Measurements from ENCODE around the gene ECHDC3. TPM values are rescaled to one million over a fixed set of nuclear protein-coding genes. Genes with fewer than 3 reads are reported as not detected.

ECHDC3 gene
- total RNA-seq, 4 donors from 2014 or later: 47.5 to 92.8 (median 76.6) TPM

GRCh38 chr10:11719496-11720259, 22.5 kb upstream of the ECHDC3 start:
- 71% methylated on average over 13 of the region's 13 CpGs for WGBS
- Histone ChIP-seq H3K9me3 (no peaks in the 10 kb centered on the region), H3K27ac (no peak overlapping the region), H3K36me3 (no peaks in the 10 kb centered on the region), H3K4me3 (no peak overlapping the region), H3K4me1 (no peaks in the 10 kb centered on the region), H3K27me3 (no peaks in the 10 kb centered on the region)
- no peak for DNase-seq (ENCODE audit: low spot score in 2 of 2)
- no peak for TF ChIP-seq POLR2AphosphoS5 (IDR thresholded peaks at IDR 0.05)
- TF ChIP-seq POLR2A (IDR thresholded peaks at IDR 0.05): no peak
- no peak for TF ChIP-seq EP300 (IDR thresholded peaks at IDR 0.05)
- TF ChIP-seq CTCF (IDR thresholded peaks at IDR 0.05): no peak

DNA sequence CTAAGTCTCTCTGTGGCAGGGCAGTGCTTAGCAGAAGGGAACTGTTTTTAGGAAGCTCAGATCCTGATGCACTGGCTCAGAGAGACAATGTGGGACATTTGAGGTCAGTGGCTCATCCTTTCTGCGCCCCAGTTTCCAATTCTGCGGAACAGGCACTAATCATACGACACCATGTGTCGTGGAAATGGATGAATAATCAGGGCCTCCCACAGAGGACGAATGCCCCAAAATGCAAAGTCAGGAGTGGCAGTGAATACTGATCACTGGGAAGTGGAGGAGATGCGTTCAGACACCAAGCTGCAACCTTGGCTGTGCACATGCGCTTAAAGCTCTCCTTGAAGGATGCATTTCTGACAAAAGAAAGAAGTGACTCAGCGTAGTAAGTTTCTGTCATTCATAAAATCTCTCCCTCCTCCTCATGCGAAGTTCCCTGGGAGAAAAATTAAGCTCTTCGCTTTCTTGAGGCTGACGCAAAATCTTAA, 21.9 kb upstream of the ECHDC3 start:
- no peaks in the 10 kb centered on the region for H3K27me3 ChIP-seq
- no peaks in the 10 kb centered on the region for H3K4me1 ChIP-seq
- no peaks in the 10 kb centered on the region for H3K36me3 ChIP-seq
- H3K4me3 ChIP-seq: no peak overlapping the region
- no peak for DNase-seq (ENCODE audit: low spot score in 2 of 2)
- no peaks in the 10 kb centered on the region for H3K9me3 ChIP-seq
- WGBS: 87% methylated on average over 11 of the region's 11 CpGs
- TF ChIP-seq POLR2A (IDR thresholded peaks at IDR 0.05) (no peak), EP300 (IDR thresholded peaks at IDR 0.05) (no peak), POLR2AphosphoS5 (IDR thresholded peaks at IDR 0.05) (no peak), CTCF (IDR thresholded peaks at IDR 0.05) (no peak)
- no peak overlapping the region for H3K27ac ChIP-seq

- Histone ChIP-seq H3K36me3 (no peaks in the 10 kb centered on the region), H3K9me3 (no peaks in the 10 kb centered on the region), H3K4me3 (no peak overlapping the region), H3K4me1 (no peaks in the 10 kb centered on the region), H3K27ac (no peak overlapping the region), H3K27me3 (no peaks in the 10 kb centered on the region)
- 84% methylated on average over 3 of the region's 3 CpGs for WGBS
- TF ChIP-seq POLR2AphosphoS5 (IDR thresholded peaks at IDR 0.05) (no peak), POLR2A (IDR thresholded peaks at IDR 0.05) (no peak), CTCF (IDR thresholded peaks at IDR 0.05) (no peak), EP300 (IDR thresholded peaks at IDR 0.05) (no peak)
- DNase-seq (ENCODE audit: low spot score in 2 of 2): no peak
Measured at GRCh38 chr10:11721806-11722205, 20.4 kb upstream of the ECHDC3 start.

DNA sequence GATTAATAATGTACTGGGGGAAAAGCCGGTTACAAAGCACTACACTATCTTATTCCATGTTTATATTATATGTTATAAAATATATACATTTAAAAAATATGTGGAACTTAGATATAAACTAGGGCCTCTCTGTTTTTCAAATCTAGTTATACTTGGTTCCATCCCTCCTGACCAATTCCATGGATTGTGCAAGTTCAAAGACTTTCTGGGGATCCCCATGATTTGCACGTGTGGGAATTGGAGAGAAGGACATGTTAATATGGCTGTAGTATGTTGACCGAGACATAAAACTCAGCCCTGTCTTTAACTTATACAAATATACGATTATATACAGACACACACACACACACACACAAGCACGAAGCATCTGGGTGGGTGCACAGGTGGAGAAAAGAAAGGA, 18.8 kb upstream of the ECHDC3 start:
- no peaks in the 10 kb centered on the region for H3K36me3 ChIP-seq
- H3K4me1 ChIP-seq: no peaks in the 10 kb centered on the region
- no peak overlapping the region for H3K4me3 ChIP-seq
- 73% methylated on average over 5 of the region's 5 CpGs for WGBS
- DNase-seq (ENCODE audit: low spot score in 2 of 2): no peak
- no peaks in the 10 kb centered on the region for H3K9me3 ChIP-seq
- TF ChIP-seq EP300 (IDR thresholded peaks at IDR 0.05): no peak
- TF ChIP-seq POLR2AphosphoS5 (IDR thresholded peaks at IDR 0.05): no peak
- TF ChIP-seq POLR2A (IDR thresholded peaks at IDR 0.05): no peak
- TF ChIP-seq CTCF (IDR thresholded peaks at IDR 0.05): no peak
- H3K27ac ChIP-seq: no peak overlapping the region
- H3K27me3 ChIP-seq: no peaks in the 10 kb centered on the region

GRCh38 chr10:11724938-11725776, 17.0 kb upstream of the ECHDC3 start:
- Histone ChIP-seq H3K4me3 (no peak overlapping the region), H3K4me1 (no peaks in the 10 kb centered on the region), H3K36me3 (no peaks in the 10 kb centered on the region), H3K9me3 (no peaks in the 10 kb centered on the region), H3K27ac (no peak overlapping the region), H3K27me3 (no peaks in the 10 kb centered on the region)
- TF ChIP-seq CTCF (IDR thresholded peaks at IDR 0.05) (peak; percentile 29 to 72), POLR2AphosphoS5 (IDR thresholded peaks at IDR 0.05) (no peak)
- 59% methylated on average over 15 of the region's 20 CpGs for WGBS
- no peak for DNase-seq (ENCODE audit: low spot score in 2 of 2)

All from suprapubic skin (tissue), 4 donors.